OCI-LY7 (cell line): Measurements from ENCODE around the gene ZNF558. TPM values are rescaled to one million over a fixed set of nuclear protein-coding genes. Genes with fewer than 3 reads are reported as not detected.

Experiments used
- Bru-seq: library from RNA; stranded (reverse); fragments of 400-500 nt; gene quantifications from one replicate; lab custom pipeline; 2021; lab: Mats Ljungman, UMichigan
- BruChase-seq, 2 experiments: library from RNA; stranded (reverse); fragments of 400-500 nt; gene quantifications; one replicate each; lab custom pipeline; 2021; lab: Mats Ljungman, UMichigan
- BruUV-seq: library from RNA; stranded (reverse); fragments of 400-500 nt; replicated peaks from 2 replicates; lab custom pipeline; 2021; lab: Mats Ljungman, UMichigan
- CTCF ChIA-PET: fragments of 300-600 bp; sonication (Branson Sonifier 250); formaldehyde crosslinking; loops from one replicate; lab custom pipeline; 2022; ENCODE audit warnings: antibody characterized with exemption; ENCODE audit not compliant: unreplicated experiment; lab: Charles Lee
- POLR2A ChIA-PET: fragments of 300-600 bp; sonication (Branson Sonifier 250); formaldehyde crosslinking; loops from one replicate; lab custom pipeline; 2022; ENCODE audit warnings: antibody characterized with exemption; lab: Charles Lee
- DNase-seq: peaks from one replicate; pipeline ENCODE4 v3.0.0-alpha.2; 2015; ENCODE audit warnings: low spot score
- H2AFZ ChIP-seq: fragments of 200-600 bp; sonication (generic), shearing (Covaris generic); 2 replicates; pipeline ENCODE4 v1.6.1; 2014; ENCODE audit warnings: mild to moderate bottlenecking, antibody characterized with exemption, low read length, moderate library complexity
- H3K27ac ChIP-seq: fragments of 200-600 bp; sonication (generic); 2 replicates; pipeline ENCODE4 v1.5.1; 2014; ENCODE audit warnings: mixed run types, low read depth, mild to moderate bottlenecking, moderate library complexity, low read length, inconsistent platforms; ENCODE audit not compliant: poor library complexity, severe bottlenecking
- H3K36me3 ChIP-seq: fragments of 200-600 bp; sonication (generic); 2 replicates; pipeline ENCODE4 v1.6.1; 2014; ENCODE audit warnings: mild to moderate bottlenecking, antibody characterized with exemption, low read length, moderate library complexity, mixed read lengths; ENCODE audit not compliant: insufficient read depth
- H3K4me1 ChIP-seq: fragments of 200-600 bp; sonication (generic); 2 replicates; pipeline ENCODE4 v1.5.1; 2014; ENCODE audit warnings: mild to moderate bottlenecking, low read length; ENCODE audit not compliant: insufficient read depth, poor library complexity, severe bottlenecking
- H3K4me2 ChIP-seq: fragments of 200-600 bp; sonication (generic); 2 replicates; pipeline ENCODE4 v1.6.1; 2014; ENCODE audit warnings: mild to moderate bottlenecking, low read length
- H3K4me3 ChIP-seq: fragments of 200-600 bp; sonication (generic); 2 replicates; pipeline ENCODE4 v1.5.1; 2014; ENCODE audit warnings: mild to moderate bottlenecking, low read depth, low read length; ENCODE audit not compliant: poor library complexity, severe bottlenecking
- H3K79me2 ChIP-seq: fragments of 200-600 bp; sonication (generic); 2 replicates; pipeline ENCODE4 v1.6.1; 2016; ENCODE audit warnings: low read depth, mild to moderate bottlenecking, low read length, moderate library complexity, mixed read lengths; ENCODE audit not compliant: insufficient read depth
- H3K9me2 ChIP-seq: fragments of 200-600 bp; sonication (generic); 2 replicates; pipeline ENCODE4 v1.6.1; 2016; ENCODE audit warnings: mild to moderate bottlenecking, low read length, mixed read lengths; ENCODE audit not compliant: insufficient read depth
- H3K9me3 ChIP-seq: fragments of 200-600 bp; sonication (generic); 2 replicates; pipeline ENCODE4 v1.6.1; 2014; ENCODE audit warnings: mild to moderate bottlenecking, mixed run types, low read length, mixed read lengths
- H4K20me1 ChIP-seq: fragments of 200-600 bp; sonication (generic); 2 replicates; pipeline ENCODE4 v1.6.1; 2014; ENCODE audit warnings: mild to moderate bottlenecking, antibody characterized with exemption, low read length, moderate library complexity, mixed read lengths; ENCODE audit not compliant: insufficient read depth
- CTCF ChIP-seq: fragments of 200-600 bp; sonication (generic); conservative IDR thresholded peaks from 2 replicates; pipeline ENCODE4 v1.5.1; 2014; ENCODE audit warnings: mild to moderate bottlenecking, antibody characterized with exemption, low read length, moderate library complexity, mixed read lengths
- EZH2phosphoT487 ChIP-seq: fragments of 200-600 bp; sonication (generic); IDR thresholded peaks from 2 replicates; pipeline ENCODE4 v1.6.1; 2018; ENCODE audit warnings: low read depth, borderline replicate concordance, mild to moderate bottlenecking, mixed run types, antibody characterized with exemption, low read length, moderate library complexity, mixed read lengths
- intact Hi-C: fragments of 100-400 bp; cut with micrococcal nuclease; formaldehyde crosslinking; loops from one replicate; pipeline ENCODE4 v1.10.0; 2022; ENCODE audit not compliant: unreplicated experiment
- long read RNA-seq: library from polyadenylated mRNA; stranded (forward); transcript quantifications from one replicate; pipeline ENCODE4 v2.0.0, GENCODE V29; 2022
- total RNA-seq, 2 experiments: library from RNA; depleted of rRNA in 1 of 2; stranded (reverse); fragments of >200 nt in 1 of 2; shearing (Covaris generic) in 1 of 2; gene quantifications; 2 replicates each; pipeline ENCODE4 v1.2.3, GENCODE V29; 2014 to 2022

ZNF558 gene
- total RNA-seq (2014; rRNA removed; shearing (Covaris generic)) (19.7 and 29.0 TPM in 2 replicates), total RNA-seq (2022) (18.0 and 23.5 TPM in 2 replicates), Bru-seq, nascent RNA (percentile 46 among the genes with signal in this experiment), BruChase-seq, experiment 1, labeled RNA remaining after a 6-hour chase (percentile 48 among the genes with signal in this experiment), BruChase-seq, experiment 2, labeled RNA remaining after a 2-hour chase (percentile 51 among the genes with signal in this experiment)
- long read RNA-seq, partial matches to known transcripts = 1 of 21 reads
- long read RNA-seq, other reads (novel, unspliced or antisense) = 20 of 21 reads

- no TSS peak for BruUV-seq
- no peaks in the 10 kb centered on the region for H4K20me1 ChIP-seq
- H3K4me3 ChIP-seq = peak within 1 kb of the TSS; percentile 74
- no peaks in the 10 kb centered on the region for H3K9me3 ChIP-seq
- H3K27ac ChIP-seq = peak within 1 kb of the TSS; percentile 58
- peaks cover 9% of the 10 kb centered on the region for H3K4me1 ChIP-seq
- POLR2A ChIA-PET = interaction anchor here (0.8 kb wide), 1 partner anchor 529 kb away, joined by 3 read pairs; no protein-coding TSS in a partner anchor
- no peaks in the 10 kb centered on the region for H3K36me3 ChIP-seq
- TF ChIP-seq EZH2phosphoT487 (no peak), CTCF (0 out of 2 replicates have a peak, but pooled peaks have one; percentile 34)
- CTCF ChIA-PET = no interaction called here
- peak; percentile 91 for DNase-seq
- H3K4me2 ChIP-seq = peak within 1 kb of the TSS; percentile 73
- peak within 1 kb of the TSS; percentile 70; the same call in 1 of the 2 replicates for H2AFZ ChIP-seq
- H3K9me2 ChIP-seq = no peaks in the 10 kb centered on the region
- intact Hi-C loops = no loop called here
- no peaks in the 10 kb centered on the region for H3K79me2 ChIP-seq
Measured at GRCh38 chr19:8832132-8833021, at the start of gene ZNF558, which contains the start of gene MBD3L1. TSS of gene ZNF558 (minus strand) at chr19:8832304. CDS start at chr19:8822659, 9,645 bp downstream. TSS of gene MBD3L1 (plus strand) at chr19:8832377. CDS start at chr19:8842679, 10,302 bp downstream.

DNA sequence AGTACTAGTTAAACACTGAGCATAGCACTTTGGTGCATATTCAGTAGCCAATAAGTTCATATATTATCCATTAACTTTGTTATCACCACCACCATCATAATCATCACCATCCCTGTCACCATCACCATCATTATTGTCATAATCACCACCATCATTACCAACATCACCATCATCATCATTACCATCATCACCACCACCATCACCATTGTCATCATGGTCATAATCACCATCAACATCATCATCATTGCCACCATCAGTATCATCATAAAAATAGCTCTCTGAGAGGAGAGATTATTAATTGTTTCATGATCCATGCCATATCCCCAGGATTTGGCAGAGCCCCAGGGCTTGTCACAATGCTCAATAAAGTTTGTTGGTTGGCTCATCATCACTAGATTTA, 49.4 kb upstream of the ZNF558 start:
- ChIA-PET CTCF (no interaction called here), POLR2A (no interaction called here)
- Histone ChIP-seq H3K9me3 (no peaks in the 10 kb centered on the region), H4K20me1 (no peaks in the 10 kb centered on the region), H3K4me1 (no peaks in the 10 kb centered on the region), H3K4me3 (no peak overlapping the region), H3K4me2 (no peak overlapping the region), H3K27ac (no peak overlapping the region), H3K9me2 (no peaks in the 10 kb centered on the region), H3K79me2 (no peaks in the 10 kb centered on the region), H2AFZ (no peak overlapping the region), H3K36me3 (no peaks in the 10 kb centered on the region)
- no TSS peak for BruUV-seq
- TF ChIP-seq EZH2phosphoT487 (no peak), CTCF (no peak)
- intact Hi-C loops = no loop called here
- DNase-seq = no peak
